ENCODE measurements around the gene PABPN1L.

- TF ChIP-seq POLR2A (IDR thresholded peaks at IDR 0.05), result no peak
- TF ChIP-seq POLR2AphosphoS5 (IDR thresholded peaks at IDR 0.05), result no peak
- TF ChIP-seq CTCF (IDR thresholded peaks at IDR 0.05), result no peak
Measured at GRCh38 chr16:88861359-88861758, 5.1 kb downstream of the PABPN1L start.

All from stomach (tissue), 4 donors.